GM21619 (cell line): ENCODE measurements around the gene PINK1.
"Not testable (repeated sequence)": the region's sequence is repeated elsewhere in the genome, so short reads cannot be mapped to it uniquely, and the experiment has no call there.

Source experiments
- ATAC-seq: cut with Tn5 transposase; IDR thresholded peaks from one replicate; pipeline ENCODE4 v1.9.1; 2021; ENCODE audit not compliant: unreplicated experiment

PINK1 gene

DNA sequence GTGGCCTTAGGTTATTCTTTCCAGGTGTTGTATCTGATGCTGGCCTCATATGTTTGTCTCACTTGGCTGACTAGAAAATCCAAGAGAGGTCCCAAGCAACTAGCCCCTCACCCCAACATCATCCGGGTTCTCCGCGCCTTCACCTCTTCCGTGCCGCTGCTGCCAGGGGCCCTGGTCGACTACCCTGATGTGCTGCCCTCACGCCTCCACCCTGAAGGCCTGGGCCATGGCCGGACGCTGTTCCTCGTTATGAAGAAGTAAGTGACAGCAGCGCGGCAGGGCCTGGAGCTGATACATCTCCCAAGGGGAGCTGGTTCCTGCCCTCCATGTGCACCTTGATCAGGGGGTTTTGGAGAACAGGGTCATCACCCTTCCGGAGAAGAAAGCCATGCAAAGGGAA, 11.2 kb downstream of the PINK1 start:
- no peak for ATAC-seq

DNA sequence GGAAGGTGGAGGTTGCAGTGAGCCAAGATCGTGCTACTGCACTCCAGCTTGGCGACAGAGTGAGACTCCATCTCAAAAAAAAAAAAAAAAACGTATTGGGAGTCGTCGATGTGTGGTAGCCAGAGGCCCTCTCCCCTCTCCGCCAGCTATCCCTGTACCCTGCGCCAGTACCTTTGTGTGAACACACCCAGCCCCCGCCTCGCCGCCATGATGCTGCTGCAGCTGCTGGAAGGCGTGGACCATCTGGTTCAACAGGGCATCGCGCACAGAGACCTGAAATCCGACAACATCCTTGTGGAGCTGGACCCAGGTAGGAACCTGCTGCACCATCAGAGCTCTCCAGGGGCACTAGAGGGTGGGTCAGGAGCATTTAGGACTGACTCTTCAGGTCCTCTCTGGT, 12.2 kb downstream of the PINK1 start:
- no peak for ATAC-seq

DNA sequence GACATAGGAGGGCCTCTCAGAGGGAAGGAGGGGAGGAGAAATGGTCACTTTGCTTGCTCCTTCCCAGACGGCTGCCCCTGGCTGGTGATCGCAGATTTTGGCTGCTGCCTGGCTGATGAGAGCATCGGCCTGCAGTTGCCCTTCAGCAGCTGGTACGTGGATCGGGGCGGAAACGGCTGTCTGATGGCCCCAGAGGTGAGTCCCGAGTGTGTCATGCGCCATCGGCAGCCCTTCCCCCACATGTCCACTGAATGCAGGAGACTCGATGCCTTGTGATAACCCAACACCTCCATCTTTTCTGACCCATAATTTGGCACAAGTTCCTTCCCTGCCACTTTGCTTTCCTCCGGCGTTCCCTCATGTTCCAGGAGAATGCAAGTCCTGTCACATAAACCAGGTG, 15.2 kb downstream of the PINK1 start:
- ATAC-seq, result no peak

DNA sequence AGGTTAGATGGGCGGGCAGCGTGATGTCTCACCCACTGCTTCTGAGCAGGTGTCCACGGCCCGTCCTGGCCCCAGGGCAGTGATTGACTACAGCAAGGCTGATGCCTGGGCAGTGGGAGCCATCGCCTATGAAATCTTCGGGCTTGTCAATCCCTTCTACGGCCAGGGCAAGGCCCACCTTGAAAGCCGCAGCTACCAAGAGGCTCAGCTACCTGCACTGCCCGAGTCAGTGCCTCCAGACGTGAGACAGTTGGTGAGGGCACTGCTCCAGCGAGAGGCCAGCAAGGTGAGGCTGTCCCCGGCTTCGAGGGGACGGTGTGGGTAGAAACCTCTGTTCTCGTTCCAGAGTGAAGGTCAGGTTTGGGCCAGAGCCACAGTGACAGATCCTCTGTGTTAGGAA, 15.7 kb downstream of the PINK1 start:
- ATAC-seq, result no peak

DNA sequence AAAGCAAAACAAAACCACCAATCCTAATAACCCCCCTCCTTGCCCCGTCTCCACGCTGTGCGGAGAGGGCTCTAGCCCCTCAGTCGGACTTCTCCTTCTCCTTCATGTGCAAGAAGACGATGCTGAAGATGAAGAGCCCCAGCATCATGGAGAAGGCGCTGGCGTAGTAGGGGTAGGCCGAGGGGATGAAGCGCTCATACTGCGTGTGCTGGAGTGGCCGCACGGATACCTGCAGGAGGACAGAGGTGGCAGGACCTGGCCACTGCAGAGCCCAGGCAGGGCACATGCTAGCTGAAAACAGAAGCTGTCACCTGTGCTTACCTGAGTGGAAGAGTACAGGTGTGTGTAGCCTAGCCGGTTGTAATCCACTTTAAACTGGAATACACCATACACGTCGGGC, 19.0 kb downstream of the PINK1 start:
- ATAC-seq, result no peak

DNA sequence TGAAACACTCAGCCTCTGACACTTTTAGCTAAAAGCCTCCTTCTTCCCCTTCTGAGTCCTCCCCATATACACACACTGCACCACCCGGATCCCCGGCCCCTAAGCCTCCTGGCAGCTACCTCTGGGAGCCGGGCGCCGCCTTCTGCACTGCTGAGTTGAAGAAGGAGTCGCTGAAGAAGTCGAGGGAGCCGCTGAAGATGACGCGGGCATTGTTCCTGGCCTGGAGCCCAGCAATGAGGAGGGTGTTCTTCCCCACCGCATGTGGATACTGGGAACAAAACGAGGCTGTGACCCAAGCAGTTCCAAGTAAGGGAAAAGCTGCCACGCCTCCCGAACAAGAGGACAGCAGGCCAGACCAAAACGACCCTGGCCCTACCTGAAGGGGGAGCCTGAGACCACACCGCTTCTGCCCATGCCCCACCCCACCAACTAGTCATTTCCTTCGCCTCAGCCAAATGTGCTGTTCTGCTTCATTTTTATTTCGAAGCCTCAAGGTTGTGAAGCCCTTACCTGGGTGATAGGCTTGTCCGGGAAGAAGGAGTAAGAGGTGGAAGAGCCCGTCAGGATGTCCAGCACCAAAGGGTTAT, 20.9 kb downstream of the PINK1 start:
- no peak for ATAC-seq

DNA sequence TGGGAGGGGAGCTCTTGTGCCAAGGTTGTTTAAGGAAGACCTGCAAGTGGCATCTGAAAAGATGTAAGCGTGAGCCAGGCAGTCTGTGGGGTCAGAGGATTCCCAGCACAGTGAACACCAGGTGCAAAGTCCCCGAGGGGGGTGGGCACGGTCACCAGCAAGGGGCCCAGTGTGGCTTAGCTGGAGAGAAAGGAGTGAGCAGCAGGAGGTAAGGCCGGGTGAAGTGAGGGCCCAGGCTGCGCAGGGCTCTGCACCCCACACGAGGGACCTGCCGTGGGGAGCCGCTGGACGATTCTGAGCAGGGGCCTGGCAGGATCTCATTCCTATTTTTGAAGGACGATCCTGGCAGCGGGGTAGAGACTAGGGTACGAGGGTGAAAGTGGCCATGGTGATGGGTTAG, 23.8 kb downstream of the PINK1 start:
- ATAC-seq, result no peak

DNA sequence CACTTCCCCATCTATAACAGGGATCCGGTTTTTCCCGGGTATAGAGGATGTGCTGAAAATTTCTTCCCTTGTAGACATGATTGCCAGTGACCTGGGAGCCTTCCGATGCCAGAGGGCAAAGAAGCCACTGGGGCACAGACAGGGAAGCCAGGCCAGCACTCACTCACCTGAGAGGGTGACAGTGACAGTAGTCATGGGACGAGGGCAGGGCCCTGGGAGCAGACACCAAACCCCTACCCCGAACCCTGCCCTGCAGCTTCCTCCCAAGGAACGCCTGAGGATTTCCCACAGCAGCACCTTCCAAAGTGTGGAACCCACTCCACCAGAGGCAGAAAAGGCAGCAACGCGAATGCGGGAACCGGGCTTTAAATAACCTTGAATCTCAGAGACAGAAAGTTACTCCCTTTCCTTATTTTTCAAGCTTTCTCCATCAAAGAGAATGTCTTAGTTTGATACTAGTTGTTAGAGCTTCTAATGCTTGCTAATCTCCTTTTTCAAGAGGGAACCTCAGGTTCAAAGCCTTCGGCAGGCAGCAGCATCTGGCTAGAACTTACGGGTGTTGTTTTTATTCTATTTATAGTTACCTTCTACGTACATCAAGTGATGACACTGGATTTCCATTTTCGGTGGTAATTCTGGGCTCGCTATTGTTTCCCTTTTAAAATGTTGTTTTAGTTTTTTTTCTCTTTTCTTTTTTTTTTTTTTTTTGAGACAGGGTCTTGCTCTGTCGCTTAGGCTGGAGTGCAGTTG, 25.1 kb downstream of the PINK1 start:
- no peak for ATAC-seq

DNA sequence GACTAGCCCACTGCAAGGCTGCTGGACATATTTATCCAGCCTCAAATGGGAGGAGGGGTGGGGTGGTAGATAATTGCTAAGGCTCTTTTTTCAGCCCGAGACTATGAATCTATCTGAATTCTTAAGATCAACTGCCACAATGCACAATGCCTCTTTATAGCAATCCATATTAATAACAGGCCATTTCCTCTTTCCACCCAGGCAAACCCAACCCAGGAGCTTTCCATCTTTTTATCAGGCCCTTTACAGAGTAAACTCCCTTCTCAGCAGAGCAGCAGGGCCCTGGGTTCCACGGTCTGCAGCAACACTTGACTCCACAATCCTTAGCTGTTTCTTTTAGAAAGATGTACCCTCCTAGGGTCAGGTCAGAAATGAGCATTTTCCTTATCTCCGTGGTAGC, 27.1 kb downstream of the PINK1 start:
- no peak for ATAC-seq

DNA sequence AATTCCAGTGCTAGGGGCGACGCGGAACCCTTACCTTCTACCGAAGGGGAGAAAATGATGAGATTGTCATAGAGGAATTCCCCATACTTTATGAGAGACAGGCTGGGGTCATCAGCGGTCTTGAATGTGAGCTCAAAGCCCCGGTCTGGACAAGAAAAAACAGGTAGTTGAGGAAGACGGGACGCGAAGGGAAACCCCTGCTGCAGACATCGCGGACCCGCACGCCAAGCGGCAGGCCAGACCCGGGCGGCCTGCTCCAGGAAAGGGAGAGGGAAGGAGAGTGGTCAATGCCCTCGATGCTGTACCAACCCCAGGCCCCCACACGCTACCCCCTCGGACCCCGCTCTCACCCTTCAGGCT, 27.6 kb downstream of the PINK1 start:
- ATAC-seq, result peak; percentile 2

DNA sequence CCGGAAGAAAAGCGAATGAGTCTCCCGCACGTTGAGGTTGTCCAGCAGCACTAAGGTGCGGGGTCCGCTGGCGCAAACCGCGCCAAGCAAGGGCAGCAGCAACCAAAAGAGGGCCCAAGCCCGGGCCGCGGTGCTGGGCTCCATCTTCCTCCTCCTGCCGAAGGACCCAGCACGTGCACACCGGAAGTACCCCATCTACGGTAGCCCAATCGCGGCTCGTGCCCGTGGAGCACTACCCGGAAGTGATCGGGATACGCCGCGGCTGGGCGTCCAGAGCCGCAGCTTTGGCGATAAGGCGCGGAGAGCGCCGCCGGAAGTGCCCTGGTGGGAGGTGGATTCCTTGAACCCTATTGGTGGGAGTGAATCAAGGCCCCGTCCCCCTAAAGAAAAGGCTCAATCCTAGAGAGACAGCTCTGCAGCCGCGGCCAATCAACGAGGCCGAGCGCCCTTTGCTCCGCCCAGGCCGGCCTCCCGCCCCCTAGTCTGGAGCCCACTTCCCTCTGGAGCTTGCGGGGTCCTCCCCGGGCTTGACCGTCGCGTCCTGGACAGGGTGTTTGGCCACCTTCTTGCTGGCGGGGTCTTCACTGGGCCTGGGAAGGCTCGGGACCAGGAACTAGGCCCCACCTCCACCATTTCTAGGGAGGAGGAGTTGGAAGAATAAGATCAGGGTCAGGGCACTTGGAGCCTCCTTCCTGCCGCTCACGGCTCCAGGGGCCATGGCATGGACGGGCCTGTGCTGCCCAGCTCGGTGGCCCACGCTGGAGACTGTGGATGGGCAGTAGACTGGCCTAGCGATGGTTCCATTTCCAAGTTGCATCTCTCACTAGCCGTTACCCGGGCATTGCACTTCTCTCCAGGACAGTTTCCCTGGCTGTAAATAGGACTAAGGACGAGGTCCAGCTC, 28.2 kb downstream of the PINK1 start, which contains the start of gene DDOST:
DDOST (minus strand) TSS at position 163 of the 903 bp plus-strand sequence; CDS start at position 144, 19 bp downstream.
- ATAC-seq, result peak; percentile 93

DNA sequence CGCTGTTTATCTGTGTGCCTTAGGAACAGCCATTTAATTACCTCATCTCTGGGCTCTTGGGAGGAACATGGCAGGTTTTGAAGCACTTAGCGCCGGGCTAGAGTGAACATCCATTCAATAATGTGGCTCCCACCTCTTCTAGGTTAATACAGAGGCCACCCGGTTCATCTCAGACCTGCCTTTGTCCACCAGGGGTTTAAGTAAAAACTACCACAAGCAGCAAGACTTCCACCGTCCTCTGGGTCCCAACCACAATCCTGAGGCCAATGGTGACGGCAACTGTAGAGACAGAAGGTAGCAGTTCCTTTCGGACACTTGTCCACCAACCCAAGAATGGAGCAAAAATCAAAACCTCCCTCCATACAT, 28.8 kb downstream of the PINK1 start:
- ATAC-seq, result no peak

DNA sequence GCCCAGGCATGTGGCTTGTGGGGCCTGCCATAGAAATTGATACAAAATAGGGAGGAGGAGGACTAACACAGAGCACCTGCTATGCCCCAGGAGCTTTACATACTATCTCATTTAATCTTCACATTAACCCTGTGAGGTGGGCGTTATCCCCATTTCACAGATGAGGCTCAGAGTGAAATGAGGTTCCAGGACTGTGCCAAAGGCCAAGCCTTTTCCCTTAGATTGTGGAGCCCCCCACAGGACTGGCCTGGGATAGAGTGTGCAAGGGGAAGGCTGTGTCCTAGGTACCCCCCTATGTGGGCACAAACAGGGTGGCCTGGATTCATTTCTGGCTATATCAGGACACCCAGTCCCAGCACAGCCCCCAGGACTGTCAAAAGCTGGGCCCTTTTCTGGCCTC, 30.1 kb downstream of the PINK1 start:
- no peak for ATAC-seq

DNA sequence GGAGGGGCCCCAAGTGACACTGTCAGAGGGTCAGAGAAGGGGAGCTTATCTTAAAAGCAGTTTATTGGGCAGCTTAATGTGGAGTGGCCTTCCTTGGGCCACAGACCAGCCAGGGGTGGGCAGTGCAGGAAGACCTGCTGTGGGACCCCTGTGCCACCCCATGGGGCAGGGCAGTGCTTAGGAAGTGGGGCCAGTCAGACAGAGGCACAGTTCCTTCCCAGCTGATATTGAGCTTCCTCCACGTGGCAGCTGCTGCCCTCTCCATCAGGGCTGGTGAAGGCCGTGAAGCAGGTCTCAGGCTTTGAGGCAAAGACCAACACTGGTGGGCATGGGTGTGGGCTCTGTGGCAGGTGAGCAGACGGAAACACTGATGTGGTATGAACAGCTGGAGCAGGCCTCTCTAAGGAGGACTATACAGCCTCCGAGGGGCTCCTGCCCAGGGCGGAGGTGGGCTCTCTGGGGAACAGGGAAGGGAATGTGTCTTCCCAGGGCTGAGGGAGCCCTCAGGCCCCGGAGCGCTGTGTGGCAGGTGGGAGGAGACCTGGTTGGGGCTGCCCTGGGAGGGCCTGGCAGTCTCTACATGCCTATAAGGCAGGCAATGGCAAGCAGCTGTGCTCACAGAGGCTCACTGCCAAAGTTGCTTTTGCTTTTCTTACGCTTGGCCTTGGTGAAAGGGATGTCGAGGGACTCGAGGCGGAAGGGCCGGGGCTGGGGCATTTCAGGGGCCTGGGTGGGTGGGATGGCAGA, 30.9 kb downstream of the PINK1 start:
- ATAC-seq, result no peak

DNA sequence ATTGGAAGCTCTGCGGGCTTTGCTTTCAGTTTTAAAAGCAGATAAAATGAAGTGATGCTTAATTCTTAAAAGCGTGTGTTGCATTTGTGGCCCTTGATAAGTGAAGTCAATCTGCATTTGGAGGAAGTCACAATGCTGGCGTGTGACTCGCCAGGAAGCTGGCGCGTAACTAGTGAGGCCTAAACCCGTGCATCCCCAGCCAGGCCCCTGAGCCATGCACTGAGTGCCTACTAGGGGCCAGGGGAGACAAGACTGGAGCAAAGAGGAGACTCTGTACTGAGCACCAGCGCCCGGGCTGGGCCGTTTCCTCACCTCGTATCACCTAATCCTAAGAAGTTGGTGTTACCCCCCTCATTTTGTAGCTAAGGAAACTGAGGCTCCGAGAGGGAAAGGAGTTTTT, 32.5 kb downstream of the PINK1 start:
- ATAC-seq, result no peak

DNA sequence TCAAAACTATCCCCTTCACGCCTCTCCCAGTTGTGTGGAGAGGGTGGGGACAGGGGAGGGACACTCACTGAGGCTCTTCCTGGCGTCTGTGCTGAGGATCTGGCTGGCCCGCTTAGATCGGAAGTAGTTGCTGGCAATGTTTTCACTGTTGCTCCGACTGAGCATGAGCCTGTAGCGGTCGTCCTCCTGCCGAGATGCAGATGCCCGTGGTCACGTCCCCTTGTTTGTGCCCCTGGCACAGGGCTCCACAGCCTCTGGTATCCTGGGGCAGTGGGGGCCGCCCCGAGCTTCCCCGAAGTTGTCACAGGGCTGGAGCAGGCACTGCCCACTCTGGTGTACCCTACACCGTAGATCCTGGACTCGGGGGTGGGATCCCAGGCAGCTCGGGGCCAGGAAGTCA, 32.9 kb downstream of the PINK1 start:
- no peak for ATAC-seq

DNA sequence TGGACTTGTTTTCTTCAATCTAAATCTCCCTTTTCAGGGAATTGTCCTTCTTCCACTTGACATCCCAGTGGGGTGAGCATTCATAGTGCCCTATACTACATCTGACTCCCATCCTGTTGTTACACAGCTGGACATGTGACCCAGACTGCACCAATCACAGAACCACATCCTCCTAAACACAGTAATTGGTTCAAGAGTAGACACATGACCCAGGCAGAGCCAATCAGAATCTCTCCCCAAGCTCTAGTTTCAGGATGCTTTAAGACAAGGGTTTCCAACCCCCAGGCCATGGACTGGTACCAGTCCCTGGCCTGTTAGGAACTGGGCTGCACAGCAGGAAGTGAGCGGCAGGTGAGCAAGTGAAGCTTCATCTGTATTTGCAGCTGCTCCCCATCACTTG, 33.5 kb downstream of the PINK1 start:
- ATAC-seq, result no peak

DNA sequence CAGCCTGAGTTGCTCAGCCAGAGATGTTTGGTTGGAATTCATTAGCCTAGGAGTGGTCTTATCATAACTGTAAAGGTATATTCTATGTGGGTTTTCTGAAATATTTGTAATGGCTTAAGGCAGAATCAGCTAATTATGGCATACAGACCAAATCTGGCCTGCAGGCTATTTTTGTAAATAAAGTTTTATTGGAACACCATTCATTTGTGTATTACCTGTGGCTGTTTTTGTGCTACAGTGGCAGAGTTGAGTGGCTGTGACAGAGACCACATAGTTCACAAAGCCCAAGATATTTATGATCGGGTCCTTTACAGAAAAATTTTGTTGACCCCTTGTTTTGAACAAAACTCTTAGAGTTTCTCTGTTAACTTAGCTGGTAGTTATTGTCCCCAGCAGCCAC, 35.3 kb downstream of the PINK1 start:
- no peak for ATAC-seq

DNA sequence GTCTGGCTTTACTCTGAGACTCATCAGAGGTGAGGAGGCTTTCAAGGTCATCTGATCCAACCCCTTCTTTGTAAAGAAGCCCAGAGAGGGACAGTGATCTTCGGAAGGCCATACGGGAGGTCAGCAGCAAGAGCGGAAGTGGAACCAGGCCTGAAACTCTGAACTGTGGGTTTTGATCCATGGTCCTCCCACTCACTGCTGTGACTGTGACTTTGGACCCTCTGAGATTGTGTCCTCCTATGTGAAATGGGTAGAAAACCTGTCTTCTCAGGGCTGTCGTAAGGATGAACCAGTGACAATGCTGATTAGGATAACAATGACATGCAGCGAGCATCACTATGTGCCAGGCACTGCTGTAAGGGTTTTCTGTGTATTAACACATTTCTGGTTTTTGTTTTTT, 37.7 kb downstream of the PINK1 start:
- ATAC-seq, result no peak

DNA sequence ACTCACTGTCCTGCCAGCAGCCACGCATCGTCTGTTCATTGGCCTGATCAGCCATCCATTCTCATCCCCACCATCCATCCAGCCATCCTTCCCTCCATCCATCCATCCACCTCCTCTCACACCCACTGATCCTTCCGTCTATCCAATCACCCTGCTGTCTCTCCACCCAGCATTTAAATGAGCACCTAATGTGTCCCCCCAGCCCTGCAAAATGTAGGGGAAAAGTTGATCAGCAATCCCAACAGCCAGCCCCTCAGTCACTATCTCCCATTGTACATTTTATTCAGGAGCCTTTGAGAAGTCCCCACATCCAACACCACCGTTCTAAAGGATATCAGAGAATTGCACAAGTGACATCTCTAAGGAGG, 39.0 kb downstream of the PINK1 start:
- ATAC-seq, result no peak

DNA sequence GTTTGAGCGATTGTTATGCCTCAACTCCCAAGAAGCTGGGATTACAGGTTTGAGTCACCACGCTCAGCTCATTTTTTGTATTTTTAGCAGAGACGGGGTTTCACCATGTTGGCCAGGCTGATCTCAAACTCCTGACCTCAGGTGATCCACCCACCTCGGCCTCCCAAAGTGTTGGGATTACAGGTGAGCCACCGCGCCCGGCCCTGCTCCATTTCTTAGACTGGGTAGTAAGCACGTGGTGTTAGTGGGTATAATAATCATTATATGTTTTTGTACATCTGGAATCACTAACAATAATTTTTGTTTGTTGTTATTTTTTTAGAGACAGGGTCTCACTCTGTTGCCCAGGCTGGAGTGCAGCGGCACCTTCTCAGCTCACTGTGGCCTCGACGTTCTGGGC, 40.4 kb downstream of the PINK1 start:
- ATAC-seq, result not testable (repeated sequence)
